GM12892 (cell line): ENCODE measurements around the gene PEX10.

Experiments
- POLR2A ChIP-seq: IDR thresholded peaks from 2 replicates; pipeline ENCODE4 v1.6.1; 2011; ENCODE audit warnings: low read depth, low read length, control low read depth
- POLR2AphosphoS5 ChIP-seq: IDR thresholded peaks from 2 replicates; pipeline ENCODE4 v1.6.1; 2011; ENCODE audit warnings: low read depth, low read length, control low read depth

DNA sequence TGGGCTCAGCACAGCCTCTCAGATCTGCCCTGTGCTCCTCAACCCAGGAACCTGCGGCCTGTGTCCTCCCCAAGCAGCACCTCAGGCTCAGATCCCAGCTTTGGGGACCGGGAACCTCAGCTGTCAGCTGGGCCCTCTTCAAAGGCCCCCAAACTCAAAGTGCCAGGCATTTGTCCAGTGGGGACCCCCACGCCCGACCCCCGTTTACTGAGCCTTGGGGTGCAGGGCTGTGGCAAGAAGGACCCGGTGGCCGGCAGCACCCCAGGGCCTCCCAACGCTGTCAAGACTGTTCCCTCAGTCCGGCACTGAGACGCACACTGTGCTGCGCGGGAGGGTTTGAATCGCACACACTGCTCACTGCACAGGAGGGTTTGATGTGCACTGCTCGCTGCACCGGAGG, 56.0 kb downstream of the PEX10 start:
- TF ChIP-seq POLR2AphosphoS5 (no peak), POLR2A (no peak)
